ENCODE results near the gene PXDC1.

DNA sequence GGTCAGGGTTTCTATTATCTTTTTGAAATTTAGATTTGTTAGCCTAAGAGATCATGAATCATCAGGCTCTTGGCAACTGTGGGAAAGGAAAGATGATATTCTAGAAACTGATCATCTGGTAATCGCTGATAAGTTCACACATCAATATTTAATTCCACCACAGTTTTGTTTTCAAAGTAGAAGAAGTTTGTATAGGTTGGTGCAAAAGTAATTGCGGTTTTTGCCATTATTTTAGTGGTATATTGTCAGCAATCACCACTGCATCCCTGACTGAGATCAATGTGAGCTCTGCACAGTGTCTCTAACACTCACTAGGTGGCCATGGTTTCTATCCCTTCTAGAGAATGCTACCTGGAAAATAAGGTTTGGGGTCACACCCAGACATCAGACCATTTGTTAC lies 17.0 kb upstream of the PXDC1 start:
- no peak for TF ChIP-seq POLR2AphosphoS5 (IDR thresholded peaks at IDR 0.05; ENCODE audit: low read depth)
- TF ChIP-seq EZH2 (IDR thresholded peaks at IDR 0.05; ENCODE audit: low read depth, unreplicated experiment): no peak
- no peak for TF ChIP-seq CREB1 (CRISPR knock-in tag; IDR thresholded peaks at IDR 0.05; ENCODE audit: low read depth)
- TF ChIP-seq EZH2phosphoT487 (IDR thresholded peaks at IDR 0.05; ENCODE audit: unreplicated experiment): no peak
- TF ChIP-seq, protein P1, sequence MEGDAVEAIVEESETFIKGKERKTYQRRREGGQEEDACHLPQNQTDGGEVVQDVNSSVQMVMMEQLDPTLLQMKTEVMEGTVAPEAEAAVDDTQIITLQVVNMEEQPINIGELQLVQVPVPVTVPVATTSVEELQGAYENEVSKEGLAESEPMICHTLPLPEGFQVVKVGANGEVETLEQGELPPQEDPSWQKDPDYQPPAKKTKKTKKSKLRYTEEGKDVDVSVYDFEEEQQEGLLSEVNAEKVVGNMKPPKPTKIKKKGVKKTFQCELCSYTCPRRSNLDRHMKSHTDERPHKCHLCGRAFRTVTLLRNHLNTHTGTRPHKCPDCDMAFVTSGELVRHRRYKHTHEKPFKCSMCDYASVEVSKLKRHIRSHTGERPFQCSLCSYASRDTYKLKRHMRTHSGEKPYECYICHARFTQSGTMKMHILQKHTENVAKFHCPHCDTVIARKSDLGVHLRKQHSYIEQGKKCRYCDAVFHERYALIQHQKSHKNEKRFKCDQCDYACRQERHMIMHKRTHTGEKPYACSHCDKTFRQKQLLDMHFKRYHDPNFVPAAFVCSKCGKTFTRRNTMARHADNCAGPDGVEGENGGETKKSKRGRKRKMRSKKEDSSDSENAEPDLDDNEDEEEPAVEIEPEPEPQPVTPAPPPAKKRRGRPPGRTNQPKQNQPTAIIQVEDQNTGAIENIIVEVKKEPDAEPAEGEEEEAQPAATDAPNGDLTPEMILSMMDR (conservative IDR thresholded peaks at IDR 0.05; ENCODE audit: low read depth in 2 of 2): no peak
- TF ChIP-seq, protein P2, sequence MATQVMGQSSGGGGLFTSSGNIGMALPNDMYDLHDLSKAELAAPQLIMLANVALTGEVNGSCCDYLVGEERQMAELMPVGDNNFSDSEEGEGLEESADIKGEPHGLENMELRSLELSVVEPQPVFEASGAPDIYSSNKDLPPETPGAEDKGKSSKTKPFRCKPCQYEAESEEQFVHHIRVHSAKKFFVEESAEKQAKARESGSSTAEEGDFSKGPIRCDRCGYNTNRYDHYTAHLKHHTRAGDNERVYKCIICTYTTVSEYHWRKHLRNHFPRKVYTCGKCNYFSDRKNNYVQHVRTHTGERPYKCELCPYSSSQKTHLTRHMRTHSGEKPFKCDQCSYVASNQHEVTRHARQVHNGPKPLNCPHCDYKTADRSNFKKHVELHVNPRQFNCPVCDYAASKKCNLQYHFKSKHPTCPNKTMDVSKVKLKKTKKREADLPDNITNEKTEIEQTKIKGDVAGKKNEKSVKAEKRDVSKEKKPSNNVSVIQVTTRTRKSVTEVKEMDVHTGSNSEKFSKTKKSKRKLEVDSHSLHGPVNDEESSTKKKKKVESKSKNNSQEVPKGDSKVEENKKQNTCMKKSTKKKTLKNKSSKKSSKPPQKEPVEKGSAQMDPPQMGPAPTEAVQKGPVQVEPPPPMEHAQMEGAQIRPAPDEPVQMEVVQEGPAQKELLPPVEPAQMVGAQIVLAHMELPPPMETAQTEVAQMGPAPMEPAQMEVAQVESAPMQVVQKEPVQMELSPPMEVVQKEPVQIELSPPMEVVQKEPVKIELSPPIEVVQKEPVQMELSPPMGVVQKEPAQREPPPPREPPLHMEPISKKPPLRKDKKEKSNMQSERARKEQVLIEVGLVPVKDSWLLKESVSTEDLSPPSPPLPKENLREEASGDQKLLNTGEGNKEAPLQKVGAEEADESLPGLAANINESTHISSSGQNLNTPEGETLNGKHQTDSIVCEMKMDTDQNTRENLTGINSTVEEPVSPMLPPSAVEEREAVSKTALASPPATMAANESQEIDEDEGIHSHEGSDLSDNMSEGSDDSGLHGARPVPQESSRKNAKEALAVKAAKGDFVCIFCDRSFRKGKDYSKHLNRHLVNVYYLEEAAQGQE (IDR thresholded peaks at IDR 0.05; ENCODE audit: unreplicated experiment): no peak
